GM18502 (cell line): ENCODE results near the gene BCL7C.
"Not testable (repeated sequence)": the region's sequence is repeated elsewhere in the genome, so short reads cannot be mapped to it uniquely, and the experiment has no call there.

ENCODE experiments used
- ATAC-seq: cut with Tn5 transposase; IDR thresholded peaks from one replicate; pipeline ENCODE4 v1.9.1; 2021; ENCODE audit warnings: mild to moderate bottlenecking; ENCODE audit not compliant: unreplicated experiment, poor library complexity

The BCL7C gene

GRCh38 chr16:30896261-30896888 lies 2.5 kb upstream of the BCL7C start, which contains the start of gene CTF1:
TSS of gene CTF1 (plus strand) at chr16:30896614. CDS start at chr16:30896644, 30 bp downstream.
- ATAC-seq, result no peak

- no peak for ATAC-seq
These were observed 1.9 kb upstream of the BCL7C start for GRCh38 chr16:30895627-30896260.

GRCh38 chr16:30894540-30895368 lies 877 bp upstream of the BCL7C start:
- ATAC-seq, result no peak

GRCh38 chr16:30893417-30893743 lies 497 bp downstream of the BCL7C start:
- ATAC-seq, result peak; percentile 20

- no peak for ATAC-seq
These were observed 1.0 kb downstream of the BCL7C start for GRCh38 chr16:30892670-30893416.

- ATAC-seq, result not testable (repeated sequence)
These were observed 2.6 kb downstream of the BCL7C start for GRCh38 chr16:30891043-30891823.

GRCh38 chr16:30889721-30890120 lies 4.2 kb downstream of the BCL7C start:
- no peak for ATAC-seq

GRCh38 chr16:30888856-30889499 lies 4.9 kb downstream of the BCL7C start:
- no peak for ATAC-seq

- ATAC-seq, result no peak
These were observed 6.0 kb downstream of the BCL7C start for GRCh38 chr16:30887927-30888326.

GRCh38 chr16:30886145-30886544 lies 7.7 kb downstream of the BCL7C start:
- ATAC-seq, result no peak

- ATAC-seq, result no peak
These were observed 8.7 kb downstream of the BCL7C start for GRCh38 chr16:30885196-30885595.

- ATAC-seq, result no peak
These were observed 9.1 kb downstream of the BCL7C start for GRCh38 chr16:30884760-30885159.

GRCh38 chr16:30882429-30883310 lies 11.2 kb downstream of the BCL7C start:
- no peak for ATAC-seq

GRCh38 chr16:30876867-30877266 lies 17.0 kb downstream of the BCL7C start:
- no peak for ATAC-seq

GRCh38 chr16:30875871-30876801 lies 17.7 kb downstream of the BCL7C start:
- ATAC-seq, result no peak

GRCh38 chr16:30874821-30875717 lies 18.8 kb downstream of the BCL7C start:
- peak; percentile 78 for ATAC-seq
